SK-MEL-5 (cell line): ENCODE measurements around the gene NFIB. TPM values are rescaled to one million over a fixed set of nuclear protein-coding genes. Genes with fewer than 3 reads are reported as not detected.

Source experiments
- DNase-seq: peaks from one replicate; pipeline ENCODE4 v3.0.0-alpha.2; 2016; ENCODE audit warnings: low read depth, low spot score
- in situ Hi-C: cut with HindIII; loops from 2 replicates; pipeline ENCODE4 v1.10.0; 2016; ENCODE audit warnings: low sequenced_read_pairs, high pct_unique_total_duplicates, low pct_unique_long_range_greater_than_20kb
- total RNA-seq: library from RNA; depleted of rRNA; stranded (reverse); fragments of >200 nt; shearing (Covaris generic); gene quantifications from 2 replicates; pipeline ENCODE4 v1.2.3, GENCODE V29; 2014

NFIB gene
- total RNA-seq, 1 experiment from 2014 or later, result 11.7 TPM

DNA sequence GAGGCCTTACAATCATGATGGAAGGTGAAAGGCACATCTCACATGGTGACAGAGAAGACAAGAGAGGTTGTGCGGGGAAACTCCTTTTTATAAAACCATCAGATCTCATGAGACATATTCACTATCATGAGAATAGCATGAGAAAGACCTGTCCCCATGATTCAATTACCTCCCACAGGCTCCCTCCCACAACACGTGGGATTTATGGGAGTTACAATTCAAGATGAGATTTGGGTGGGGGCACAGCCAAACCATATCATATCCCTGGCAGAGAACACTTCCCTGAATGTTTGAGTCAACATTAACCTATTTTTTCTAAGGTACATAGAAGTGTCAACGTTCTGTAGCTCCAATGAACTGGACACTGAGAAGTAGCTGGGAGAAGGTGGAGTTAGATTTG lies 280.9 kb downstream of the NFIB start:
- in situ Hi-C loops, result no loop called here
- no peak for DNase-seq
